DOHH2 (cell line): Measurements from ENCODE around the gene KRT33B.

Source experiments
- H3F3A ChIP-seq: fragments of 200-600 bp; sonication (generic), shearing (Covaris generic); 2 replicates; pipeline ENCODE4 v1.6.0; 2016; ENCODE audit warnings: antibody characterized with exemption, mild to moderate bottlenecking; ENCODE audit not compliant: control insufficient read depth, insufficient read depth
- H3K27ac ChIP-seq: fragments of 200-600 bp; sonication (generic); 2 replicates; pipeline ENCODE4 v1.5.1; 2014; ENCODE audit warnings: low read depth, mild to moderate bottlenecking, low read length, moderate library complexity
- H3K27me3 ChIP-seq: fragments of 200-600 bp; sonication (generic); 2 replicates; pipeline ENCODE4 v1.6.1; 2014; ENCODE audit warnings: mild to moderate bottlenecking, low read length, mixed read lengths; ENCODE audit not compliant: control insufficient read depth
- H3K36me3 ChIP-seq: fragments of 200-600 bp; sonication (generic); 2 replicates; pipeline ENCODE4 v1.6.1; 2014; ENCODE audit warnings: mild to moderate bottlenecking, low read length, moderate library complexity, mixed read lengths; ENCODE audit not compliant: control insufficient read depth
- H3K4me1 ChIP-seq: fragments of 200-600 bp; sonication (generic); 2 replicates; pipeline ENCODE4 v1.6.1; 2014; ENCODE audit warnings: mild to moderate bottlenecking, low read length, mixed read lengths; ENCODE audit not compliant: control insufficient read depth
- H3K4me2 ChIP-seq: fragments of 200-600 bp; sonication (generic); 2 replicates; pipeline ENCODE4 v1.6.0; 2014; ENCODE audit warnings: mild to moderate bottlenecking, low read length, moderate library complexity
- H3K4me3 ChIP-seq: fragments of 200-600 bp; sonication (generic); 2 replicates; pipeline ENCODE4 v1.5.1; 2014; ENCODE audit warnings: mild to moderate bottlenecking, low read length, mixed read lengths
- H3K79me2 ChIP-seq: fragments of 200-600 bp; sonication (generic); 2 replicates; pipeline ENCODE4 v1.6.1; 2014; ENCODE audit warnings: mild to moderate bottlenecking, low read length, mixed read lengths; ENCODE audit not compliant: control insufficient read depth
- H3K9me2 ChIP-seq: fragments of 200-600 bp; sonication (generic); replicated peaks from 2 replicates; pipeline ENCODE4 v1.6.1; 2014; ENCODE audit warnings: mild to moderate bottlenecking, low read length, mixed read lengths; ENCODE audit not compliant: control insufficient read depth
- H3K9me3 ChIP-seq: fragments of 200-600 bp; sonication (generic); 2 replicates; pipeline ENCODE4 v1.6.1; 2014; ENCODE audit warnings: antibody characterized with exemption, low read length, mixed read lengths; ENCODE audit not compliant: control insufficient read depth, insufficient read depth
- H4K20me1 ChIP-seq: fragments of 200-600 bp; sonication (generic); 2 replicates; pipeline ENCODE4 v1.6.0; 2014; ENCODE audit warnings: low read depth, mild to moderate bottlenecking, antibody characterized with exemption, low read length, moderate library complexity; ENCODE audit not compliant: control insufficient read depth, insufficient read depth
- EZH2phosphoT487 ChIP-seq: fragments of 200-600 bp; sonication (generic); IDR thresholded peaks from 2 replicates; pipeline ENCODE4 v1.6.1; 2017; ENCODE audit warnings: borderline replicate concordance, mild to moderate bottlenecking, antibody characterized with exemption, low read length, moderate library complexity, mixed read lengths
- TF ChIP-seq, protein P1 (sequence below): fragments of 200-600 bp; sonication (generic); IDR thresholded peaks from one replicate; pipeline ENCODE4 v1.5.1; 2014; ENCODE audit warnings: antibody characterized with exemption, mild to moderate bottlenecking, low read depth, low read length; ENCODE audit not compliant: poor library complexity, severe bottlenecking

The KRT33B gene

DNA sequence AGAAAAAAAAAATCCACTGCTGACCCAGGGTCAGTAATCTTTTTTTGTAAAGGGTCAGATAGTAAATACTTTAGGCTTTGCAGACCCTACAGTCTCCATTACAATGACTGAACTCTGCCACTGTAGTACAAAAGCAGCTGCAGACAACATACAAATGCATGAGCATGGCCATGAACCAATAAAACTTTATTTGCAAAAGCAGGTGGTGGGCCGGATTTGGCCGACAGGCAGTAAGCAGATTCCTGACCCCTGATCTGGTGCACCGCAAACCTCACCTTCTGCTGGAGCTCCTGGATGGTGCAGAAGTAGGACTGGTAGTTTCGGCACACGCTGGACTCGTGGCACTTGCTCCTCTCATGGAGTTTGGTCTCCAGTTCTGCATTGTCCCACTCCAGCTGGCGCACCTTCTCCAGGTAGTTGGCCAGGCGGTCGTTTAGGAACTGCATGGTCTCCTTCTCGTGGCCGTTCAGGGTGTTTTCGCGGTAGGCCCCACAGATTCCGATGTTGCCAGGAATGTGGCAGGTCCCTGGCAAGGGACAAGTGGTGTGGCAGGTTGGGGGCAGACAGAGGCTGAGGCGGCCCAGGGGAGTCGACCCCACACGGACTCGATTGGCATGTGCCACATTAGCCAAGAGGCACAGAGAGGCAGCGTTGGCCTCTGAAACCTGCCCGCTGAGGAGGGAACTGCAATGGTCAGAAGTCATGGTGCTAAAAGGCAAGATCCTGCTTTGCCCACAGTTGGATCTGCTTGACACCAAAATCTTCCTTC is 41.6 kb upstream of the KRT33B start:
- H3F3A ChIP-seq: no peaks in the 10 kb centered on the region
- no peaks in the 10 kb centered on the region for H3K79me2 ChIP-seq
- no peak overlapping the region for H3K4me3 ChIP-seq
- H3K36me3 ChIP-seq: no peaks in the 10 kb centered on the region
- H3K27ac ChIP-seq: no peak overlapping the region
- H4K20me1 ChIP-seq: no peaks in the 10 kb centered on the region
- TF ChIP-seq, protein P1, sequence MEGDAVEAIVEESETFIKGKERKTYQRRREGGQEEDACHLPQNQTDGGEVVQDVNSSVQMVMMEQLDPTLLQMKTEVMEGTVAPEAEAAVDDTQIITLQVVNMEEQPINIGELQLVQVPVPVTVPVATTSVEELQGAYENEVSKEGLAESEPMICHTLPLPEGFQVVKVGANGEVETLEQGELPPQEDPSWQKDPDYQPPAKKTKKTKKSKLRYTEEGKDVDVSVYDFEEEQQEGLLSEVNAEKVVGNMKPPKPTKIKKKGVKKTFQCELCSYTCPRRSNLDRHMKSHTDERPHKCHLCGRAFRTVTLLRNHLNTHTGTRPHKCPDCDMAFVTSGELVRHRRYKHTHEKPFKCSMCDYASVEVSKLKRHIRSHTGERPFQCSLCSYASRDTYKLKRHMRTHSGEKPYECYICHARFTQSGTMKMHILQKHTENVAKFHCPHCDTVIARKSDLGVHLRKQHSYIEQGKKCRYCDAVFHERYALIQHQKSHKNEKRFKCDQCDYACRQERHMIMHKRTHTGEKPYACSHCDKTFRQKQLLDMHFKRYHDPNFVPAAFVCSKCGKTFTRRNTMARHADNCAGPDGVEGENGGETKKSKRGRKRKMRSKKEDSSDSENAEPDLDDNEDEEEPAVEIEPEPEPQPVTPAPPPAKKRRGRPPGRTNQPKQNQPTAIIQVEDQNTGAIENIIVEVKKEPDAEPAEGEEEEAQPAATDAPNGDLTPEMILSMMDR: no peak
- no peak for TF ChIP-seq EZH2phosphoT487
- no peak overlapping the region for H3K4me2 ChIP-seq
- no peaks in the 10 kb centered on the region for H3K9me2 ChIP-seq
- H3K4me1 ChIP-seq: no peaks in the 10 kb centered on the region
- no peaks in the 10 kb centered on the region for H3K27me3 ChIP-seq
- no peaks in the 10 kb centered on the region for H3K9me3 ChIP-seq

- Histone ChIP-seq H3K9me2 (no peaks in the 10 kb centered on the region), H3F3A (no peaks in the 10 kb centered on the region), H3K79me2 (no peaks in the 10 kb centered on the region), H3K36me3 (no peaks in the 10 kb centered on the region), H3K9me3 (no peaks in the 10 kb centered on the region), H3K4me2 (no peak overlapping the region), H3K27ac (no peak overlapping the region), H3K4me1 (no peaks in the 10 kb centered on the region), H4K20me1 (no peaks in the 10 kb centered on the region), H3K27me3 (peaks cover 3% of the 10 kb centered on the region; the same call in 1 of the 2 replicates), H3K4me3 (no peak overlapping the region)
- TF ChIP-seq EZH2phosphoT487: no peak
- TF ChIP-seq, protein P1: no peak
Observed at GRCh38 chr17:41407226-41407625, 37.6 kb upstream of the KRT33B start.

- Histone ChIP-seq H3F3A (no peaks in the 10 kb centered on the region), H3K4me2 (no peak overlapping the region), H3K79me2 (no peaks in the 10 kb centered on the region), H3K27ac (no peak overlapping the region), H4K20me1 (no peaks in the 10 kb centered on the region), H3K27me3 (peaks cover 3% of the 10 kb centered on the region; the same call in 1 of the 2 replicates), H3K36me3 (no peaks in the 10 kb centered on the region), H3K9me3 (no peaks in the 10 kb centered on the region), H3K4me3 (no peak overlapping the region), H3K9me2 (no peaks in the 10 kb centered on the region), H3K4me1 (no peaks in the 10 kb centered on the region)
- TF ChIP-seq EZH2phosphoT487: no peak
Observed at GRCh38 chr17:41406205-41406604, 36.6 kb upstream of the KRT33B start.

DNA sequence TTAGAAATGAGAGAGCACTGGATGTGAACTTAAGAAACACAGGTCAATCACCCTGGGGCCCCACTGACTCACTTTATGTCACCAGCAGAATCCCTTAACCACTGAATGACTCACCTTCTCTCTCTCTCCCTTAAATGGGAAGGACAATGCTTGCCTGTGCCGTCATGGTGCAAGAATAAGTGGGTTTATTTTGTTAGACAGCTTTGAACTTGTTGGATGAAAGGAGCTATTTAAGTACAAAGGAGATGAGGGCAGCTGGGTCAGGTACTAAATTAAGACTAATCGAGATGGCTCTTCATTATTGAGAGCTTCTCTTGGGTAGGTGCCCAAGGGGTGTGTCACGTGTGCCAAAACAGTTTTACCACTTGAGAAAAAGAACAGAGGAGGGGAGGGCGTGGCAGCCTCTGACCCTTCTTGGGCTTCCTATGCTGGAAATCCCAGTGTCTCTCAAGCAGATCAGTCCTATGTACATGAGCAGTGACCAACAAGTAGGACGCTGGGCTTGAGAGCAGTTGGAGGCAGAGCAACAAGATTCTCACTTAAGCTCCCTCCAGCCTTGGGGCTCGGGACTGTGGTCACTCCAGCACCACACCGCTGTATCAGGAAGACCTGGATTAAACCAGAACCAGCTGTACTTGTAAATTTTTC is 34.5 kb upstream of the KRT33B start:
- no peaks in the 10 kb centered on the region for H3K9me2 ChIP-seq
- H3K79me2 ChIP-seq: no peaks in the 10 kb centered on the region
- no peak overlapping the region for H3K27ac ChIP-seq
- H4K20me1 ChIP-seq: no peaks in the 10 kb centered on the region
- H3K36me3 ChIP-seq: no peaks in the 10 kb centered on the region
- no peaks in the 10 kb centered on the region for H3K4me1 ChIP-seq
- H3F3A ChIP-seq: no peaks in the 10 kb centered on the region
- no peak for TF ChIP-seq EZH2phosphoT487
- TF ChIP-seq, protein P1: no peak
- H3K4me3 ChIP-seq: no peak overlapping the region
- peaks cover 16% of the 10 kb centered on the region; the same call in 1 of the 2 replicates for H3K27me3 ChIP-seq
- H3K4me2 ChIP-seq: no peak overlapping the region
- H3K9me3 ChIP-seq: no peaks in the 10 kb centered on the region
